Endothelial cell of umbilical vein (primary cell): ENCODE measurements around the gene DLGAP1. TPM values are rescaled to one million over a fixed set of nuclear protein-coding genes. Genes with fewer than 3 reads are reported as not detected.

Experiments used
- BruUV-seq: library from RNA; stranded (reverse); fragments of 400-500 nt; replicated peaks from 2 replicates; lab custom pipeline; 2021; lab: Mats Ljungman, UMichigan
- CTCF ChIA-PET: fragments of 300-600, 350-600 bp; sonication (Branson Sonifier 250); formaldehyde crosslinking; loops from one replicate; lab custom pipeline; 2021; ENCODE audit warnings: antibody characterized with exemption, inconsistent platforms; lab: Charles Lee
- POLR2A ChIA-PET: fragments of 300-600, 350-600 bp; sonication (Branson Sonifier 250); formaldehyde crosslinking; loops from one replicate; lab custom pipeline; 2021; ENCODE audit warnings: antibody characterized with exemption, inconsistent platforms; lab: Charles Lee
- DNase-seq: peaks from one replicate; pipeline ENCODE4 v3.0.0-alpha.2; 2011; ENCODE audit warnings: low read depth, low spot score
- FAIRE-seq: peaks from 2 replicates; lab custom pipeline; 2011; peaks lifted over from hg19 to GRCh38; lab: Jason Lieb, UNC
- H2AFZ ChIP-seq: 2 replicates; pipeline ENCODE4 v1.6.0; 2012; ENCODE audit warnings: low read depth, low read length, control low read depth, inconsistent platforms
- H3K27ac ChIP-seq: 2 replicates; pipeline ENCODE4 v1.5.1; 2011; ENCODE audit warnings: low read depth, mild to moderate bottlenecking, control low read depth, low read length, moderate library complexity; ENCODE audit not compliant: insufficient read depth
- H3K27me3 ChIP-seq, 2 experiments: 2 replicates each; pipeline versions ENCODE4 v1.6.0 to v1.6.1; 2011; ENCODE audit warnings: low read length in 2 of 2, mixed read lengths in 1 of 2; ENCODE audit not compliant: control insufficient read depth in 2 of 2, insufficient read depth in 2 of 2
- H3K36me3 ChIP-seq, 2 experiments: 2 replicates in 1 of 2; 3 replicates in 1 of 2; pipeline ENCODE4 v1.5.1; 2011; ENCODE audit warnings: low read length in 2 of 2, mild to moderate bottlenecking in 1 of 2, moderate library complexity in 1 of 2; ENCODE audit not compliant: control insufficient read depth in 2 of 2, insufficient read depth in 2 of 2; ENCODE audit errors: extremely low read depth in 1 of 2
- H3K4me1 ChIP-seq: 3 replicates; pipeline ENCODE4 v1.5.1; 2011; ENCODE audit warnings: mild to moderate bottlenecking, low read length; ENCODE audit not compliant: control insufficient read depth, insufficient read depth; ENCODE audit errors: extremely low read depth
- H3K4me2 ChIP-seq: 2 replicates; pipeline ENCODE4 v1.6.1; 2011; ENCODE audit warnings: low read length, control low read depth, mixed read lengths; ENCODE audit not compliant: insufficient read depth
- H3K4me3 ChIP-seq, 3 experiments: fragments of 200-600 bp in 1 of 3; sonication (generic), shearing (Covaris generic) in 1 of 3; replicated peaks in 1 of 3; 2 replicates each; pipeline ENCODE4 v1.5.1; 2011 to 2016; ENCODE audit warnings: control low read depth in 3 of 3, low read length in 3 of 3, mild to moderate bottlenecking in 2 of 3, inconsistent platforms in 1 of 3, low read depth in 1 of 3, moderate library complexity in 1 of 3; ENCODE audit not compliant: insufficient read depth in 1 of 3
- H3K79me2 ChIP-seq: 2 replicates; pipeline ENCODE4 v1.6.0; 2012; ENCODE audit warnings: low read length, inconsistent platforms; ENCODE audit not compliant: control insufficient read depth, insufficient read depth
- H3K9ac ChIP-seq: replicated peaks from 2 replicates; pipeline ENCODE3; 2011; ENCODE audit warnings: low read length, control low read depth; ENCODE audit not compliant: insufficient read depth; ENCODE audit errors: extremely low read depth
- H3K9me1 ChIP-seq: replicated peaks from 3 replicates; pipeline ENCODE4 v1.6.0; 2011; ENCODE audit warnings: mild to moderate bottlenecking, low read length; ENCODE audit not compliant: control insufficient read depth, insufficient read depth; ENCODE audit errors: extremely low read depth
- H3K9me3 ChIP-seq: replicated peaks from 2 replicates; pipeline ENCODE4 v1.5.1; 2012; ENCODE audit warnings: low read length, inconsistent platforms; ENCODE audit not compliant: control insufficient read depth, insufficient read depth
- H4K20me1 ChIP-seq: replicated peaks from 2 replicates; pipeline ENCODE3; 2011; ENCODE audit warnings: mild to moderate bottlenecking, low read length; ENCODE audit not compliant: control insufficient read depth, insufficient read depth; ENCODE audit errors: extremely low read depth
- EZH2 ChIP-seq: IDR thresholded peaks from 2 replicates; pipeline ENCODE4 v1.6.1; 2012; ENCODE audit warnings: borderline replicate concordance, low read depth, mild to moderate bottlenecking, moderate library complexity, low read length, inconsistent platforms; ENCODE audit not compliant: severe bottlenecking
- FOS ChIP-seq: IDR thresholded peaks from 2 replicates; pipeline ENCODE4 v1.6.1; 2011; ENCODE audit warnings: mild to moderate bottlenecking, low read length, moderate library complexity, borderline replicate concordance; ENCODE audit not compliant: insufficient read depth
- GATA2 ChIP-seq: IDR thresholded peaks from 2 replicates; pipeline ENCODE4 v1.7.0; 2011; ENCODE audit warnings: low read depth, mild to moderate bottlenecking, moderate library complexity, mixed read lengths, low read length; ENCODE audit not compliant: insufficient read length, insufficient read depth
- JUN ChIP-seq: IDR thresholded peaks from 2 replicates; pipeline ENCODE4 v1.6.1; 2011; ENCODE audit warnings: borderline replicate concordance, low read depth; ENCODE audit not compliant: insufficient read length, insufficient read depth
- MYC ChIP-seq: IDR thresholded peaks from one replicate; pipeline ENCODE4 v1.6.1; 2011; ENCODE audit warnings: mild to moderate bottlenecking, low read depth, low read length
- POLR2A ChIP-seq: IDR thresholded peaks from 2 replicates; pipeline ENCODE4 v1.6.1; 2012; ENCODE audit warnings: low read depth, mild to moderate bottlenecking, control low read depth, low read length
- POLR2AphosphoS5 ChIP-seq: IDR thresholded peaks from 2 replicates; pipeline ENCODE4 v1.6.1; 2012; ENCODE audit warnings: low read depth, mild to moderate bottlenecking, control low read depth, low read length, moderate library complexity; ENCODE audit not compliant: insufficient read depth
- dilution Hi-C: fragments of 300-500 bp; cut with MboI; formaldehyde crosslinking; loops from one replicate; pipeline ENCODE4 v1.15.0; 2019; ENCODE audit warnings: low sequenced_read_pairs; ENCODE audit not compliant: extremely low pct_ligation_motif_present
- intact Hi-C: fragments of 100-400 bp; cut with micrococcal nuclease; formaldehyde crosslinking; loops from one replicate; pipeline ENCODE4 v1.10.0; 2022
- polyA plus RNA-seq, 4 experiments: library from polyadenylated mRNA; depleted of rRNA in 3 of 4; stranded (reverse) in 3 of 4; unstranded in 1 of 4; fragments of >200 nt; gene quantifications; 2 replicates each; pipeline versions ENCODE4 v1.2.1 to v1.2.3, GENCODE V29; 2011 to 2012; ENCODE audit warnings: missing spikeins in 1 of 4
- total RNA-seq: library from RNA; stranded (reverse); gene quantifications from 2 replicates; pipeline ENCODE4 v1.2.3, GENCODE V29; 2021
- TF ChIP-seq, protein P1 (sequence below): IDR thresholded peaks from 2 replicates; pipeline ENCODE4 v1.6.1; 2011; ENCODE audit not compliant: insufficient read depth, insufficient read length
- TF ChIP-seq, protein P2 (sequence below), 2 donors: IDR thresholded peaks; 1 replicate in 1 of 2; 2 replicates in 1 of 2; pipeline ENCODE4 v1.5.1; 2011; ENCODE audit warnings: low read length in 2 of 2, mild to moderate bottlenecking in 2 of 2, moderate library complexity in 2 of 2, control low read depth in 1 of 2, inconsistent platforms in 1 of 2, low read depth in 1 of 2; ENCODE audit not compliant: insufficient read depth in 1 of 2; ENCODE audit errors: extremely low read depth in 1 of 2

The DLGAP1 gene
- total and polyA plus RNA-seq, 2 donors (not counting 3 experiments of a cell fraction or from before 2014, with no cell fraction given), result 0.04 TPM; not detected in 1

DNA sequence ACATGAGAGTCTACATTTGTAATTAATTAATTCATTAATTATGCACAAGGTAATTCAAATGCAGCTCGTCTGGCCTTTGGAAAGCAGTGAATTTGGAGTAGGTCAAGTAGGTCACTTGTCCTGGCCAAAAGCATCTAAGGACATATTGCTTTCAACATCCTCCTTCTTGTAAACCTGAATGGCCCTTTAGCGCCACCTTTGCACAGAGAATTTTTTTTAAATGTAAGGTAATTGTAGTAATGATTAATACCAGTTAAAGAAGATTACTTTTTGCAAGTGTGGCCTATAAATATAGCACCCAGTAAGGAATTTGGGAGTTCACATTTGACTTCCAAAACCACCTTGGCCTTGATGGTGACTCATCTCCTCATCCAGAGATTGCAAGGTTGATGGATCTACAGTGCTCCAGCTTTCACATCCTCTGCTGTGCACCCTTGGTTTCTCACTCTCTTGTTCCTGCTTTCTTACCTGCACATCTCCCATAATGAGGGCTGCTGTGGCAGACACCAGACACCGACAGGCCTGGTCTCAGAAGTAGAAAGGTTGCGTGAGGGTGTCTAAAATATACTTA lies 523.5 kb downstream of the DLGAP1 start:
- no peaks in the 10 kb centered on the region for H4K20me1 ChIP-seq
- no peaks in the 10 kb centered on the region for H3K9me3 ChIP-seq
- no peaks in the 10 kb centered on the region for H3K27me3 ChIP-seq
- CTCF ChIA-PET, result no interaction called here
- no peak overlapping the region for H3K4me3 ChIP-seq
- no peak overlapping the region for H3K27ac ChIP-seq
- H3K36me3 ChIP-seq, result no peaks in the 10 kb centered on the region
- dilution Hi-C loops, result no loop called here
- no peak overlapping the region for H3K9ac ChIP-seq
- no peaks in the 10 kb centered on the region for H3K9me1 ChIP-seq
- POLR2A ChIA-PET, result no interaction called here
- H3K4me1 ChIP-seq, result no peaks in the 10 kb centered on the region
- intact Hi-C loops, result no loop called here
- H3K4me2 ChIP-seq, result no peak overlapping the region
- H3K79me2 ChIP-seq, result no peaks in the 10 kb centered on the region
- BruUV-seq, result no TSS peak
- no peak overlapping the region for H2AFZ ChIP-seq
- TF ChIP-seq GATA2 (no peak), MYC (no peak)
- TF ChIP-seq, protein P1, sequence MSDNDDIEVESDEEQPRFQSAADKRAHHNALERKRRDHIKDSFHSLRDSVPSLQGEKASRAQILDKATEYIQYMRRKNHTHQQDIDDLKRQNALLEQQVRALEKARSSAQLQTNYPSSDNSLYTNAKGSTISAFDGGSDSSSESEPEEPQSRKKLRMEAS, result no peak
- DNase-seq (no peak), FAIRE-seq (no peak)

DNA sequence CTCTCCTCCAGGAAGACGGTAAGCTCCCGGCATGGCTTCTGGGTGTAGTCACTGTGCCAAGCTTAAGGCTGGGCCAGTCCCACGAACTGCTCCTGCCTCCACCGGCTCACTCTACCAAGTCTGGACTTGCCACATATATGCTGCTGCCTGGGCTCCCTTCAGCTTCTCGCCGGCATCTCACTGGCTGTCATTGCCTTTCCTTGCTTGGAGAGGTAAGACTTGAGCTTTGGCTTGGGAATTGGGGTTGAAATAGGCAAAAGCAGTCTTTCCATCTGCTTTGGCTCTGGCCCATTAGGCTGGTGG lies 524.1 kb downstream of the DLGAP1 start:
- TF ChIP-seq, protein P1, result no peak
- TF ChIP-seq POLR2AphosphoS5 (no peak), JUN (no peak), EZH2 (no peak), GATA2 (no peak), FOS (no peak), MYC (no peak), POLR2A (no peak)
- TF ChIP-seq, protein P2, sequence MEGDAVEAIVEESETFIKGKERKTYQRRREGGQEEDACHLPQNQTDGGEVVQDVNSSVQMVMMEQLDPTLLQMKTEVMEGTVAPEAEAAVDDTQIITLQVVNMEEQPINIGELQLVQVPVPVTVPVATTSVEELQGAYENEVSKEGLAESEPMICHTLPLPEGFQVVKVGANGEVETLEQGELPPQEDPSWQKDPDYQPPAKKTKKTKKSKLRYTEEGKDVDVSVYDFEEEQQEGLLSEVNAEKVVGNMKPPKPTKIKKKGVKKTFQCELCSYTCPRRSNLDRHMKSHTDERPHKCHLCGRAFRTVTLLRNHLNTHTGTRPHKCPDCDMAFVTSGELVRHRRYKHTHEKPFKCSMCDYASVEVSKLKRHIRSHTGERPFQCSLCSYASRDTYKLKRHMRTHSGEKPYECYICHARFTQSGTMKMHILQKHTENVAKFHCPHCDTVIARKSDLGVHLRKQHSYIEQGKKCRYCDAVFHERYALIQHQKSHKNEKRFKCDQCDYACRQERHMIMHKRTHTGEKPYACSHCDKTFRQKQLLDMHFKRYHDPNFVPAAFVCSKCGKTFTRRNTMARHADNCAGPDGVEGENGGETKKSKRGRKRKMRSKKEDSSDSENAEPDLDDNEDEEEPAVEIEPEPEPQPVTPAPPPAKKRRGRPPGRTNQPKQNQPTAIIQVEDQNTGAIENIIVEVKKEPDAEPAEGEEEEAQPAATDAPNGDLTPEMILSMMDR (IDR thresholded peaks at IDR 0.05; ENCODE audit: extremely low read depth in 1 of 2, insufficient read depth in 1 of 2, low read depth in 1 of 2, low read length in 2 of 2), result no peak
- no peaks in the 10 kb centered on the region for H3K9me1 ChIP-seq
- no peaks in the 10 kb centered on the region for H4K20me1 ChIP-seq
- no peak overlapping the region for H3K27ac ChIP-seq
- H3K4me2 ChIP-seq, result no peak overlapping the region
- no peak for FAIRE-seq
- H3K9ac ChIP-seq, result no peak overlapping the region
- H3K36me3 ChIP-seq, result no peaks in the 10 kb centered on the region
- no peaks in the 10 kb centered on the region for H3K27me3 ChIP-seq
- H3K9me3 ChIP-seq, result no peaks in the 10 kb centered on the region
- dilution Hi-C loops (no loop called here), intact Hi-C loops (no loop called here)
- H3K79me2 ChIP-seq, result no peaks in the 10 kb centered on the region
- DNase-seq, result no peak
- ChIA-PET CTCF (no interaction called here), POLR2A (no interaction called here)
- no peak overlapping the region for H2AFZ ChIP-seq
- H3K4me1 ChIP-seq, result no peaks in the 10 kb centered on the region
- BruUV-seq, result no TSS peak
- no peak overlapping the region for H3K4me3 ChIP-seq
